ENCODE data around the gene ABLIM2.

DNA sequence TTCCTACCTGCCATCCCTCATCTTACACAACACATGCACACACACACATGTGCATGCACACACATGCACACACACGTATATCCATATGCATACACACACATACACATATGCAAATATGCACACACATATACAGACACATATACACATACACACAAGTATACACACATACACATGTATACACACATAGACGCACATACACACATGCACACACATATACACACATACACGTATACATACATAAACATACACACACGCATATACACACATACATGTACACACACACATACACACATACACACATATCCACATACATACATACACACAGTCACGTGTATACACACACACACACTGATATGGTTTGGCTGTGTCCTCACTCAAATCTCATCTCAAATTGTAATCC lies 182.0 kb downstream of the ABLIM2 start:
- TF ChIP-seq, protein P1, sequence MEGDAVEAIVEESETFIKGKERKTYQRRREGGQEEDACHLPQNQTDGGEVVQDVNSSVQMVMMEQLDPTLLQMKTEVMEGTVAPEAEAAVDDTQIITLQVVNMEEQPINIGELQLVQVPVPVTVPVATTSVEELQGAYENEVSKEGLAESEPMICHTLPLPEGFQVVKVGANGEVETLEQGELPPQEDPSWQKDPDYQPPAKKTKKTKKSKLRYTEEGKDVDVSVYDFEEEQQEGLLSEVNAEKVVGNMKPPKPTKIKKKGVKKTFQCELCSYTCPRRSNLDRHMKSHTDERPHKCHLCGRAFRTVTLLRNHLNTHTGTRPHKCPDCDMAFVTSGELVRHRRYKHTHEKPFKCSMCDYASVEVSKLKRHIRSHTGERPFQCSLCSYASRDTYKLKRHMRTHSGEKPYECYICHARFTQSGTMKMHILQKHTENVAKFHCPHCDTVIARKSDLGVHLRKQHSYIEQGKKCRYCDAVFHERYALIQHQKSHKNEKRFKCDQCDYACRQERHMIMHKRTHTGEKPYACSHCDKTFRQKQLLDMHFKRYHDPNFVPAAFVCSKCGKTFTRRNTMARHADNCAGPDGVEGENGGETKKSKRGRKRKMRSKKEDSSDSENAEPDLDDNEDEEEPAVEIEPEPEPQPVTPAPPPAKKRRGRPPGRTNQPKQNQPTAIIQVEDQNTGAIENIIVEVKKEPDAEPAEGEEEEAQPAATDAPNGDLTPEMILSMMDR (IDR thresholded peaks at IDR 0.05; ENCODE audit: insufficient read depth, low read length, poor library complexity, severe bottlenecking) = no peak
- TF ChIP-seq EZH2phosphoT487 (conservative IDR thresholded peaks at IDR 0.05; ENCODE audit: low read length) = no peak
